Neural cell (in vitro differentiated cells): ENCODE results near the gene DAW1.

Experiments
- CTCF ChIP-seq: fragments of 450-650 bp; IDR thresholded peaks from 2 replicates; pipeline ENCODE4 v1.5.1; 2014; ENCODE audit warnings: antibody characterized with exemption, mild to moderate bottlenecking, moderate library complexity; ENCODE audit not compliant: poor library complexity, severe bottlenecking
- EP300 ChIP-seq: fragments of 450-650 bp; conservative IDR thresholded peaks from 2 replicates; pipeline ENCODE4 v1.6.1; 2014; ENCODE audit warnings: antibody characterized with exemption, mild to moderate bottlenecking, moderate library complexity; ENCODE audit not compliant: poor library complexity, severe bottlenecking
- EZH2 ChIP-seq: fragments of 200-600, 300-800 bp; shearing (Covaris generic), sonication (generic); IDR thresholded peaks from 2 replicates; pipeline ENCODE4 v1.6.1; 2014; ENCODE audit warnings: antibody characterized with exemption, low read length, borderline replicate concordance, mild to moderate bottlenecking; ENCODE audit not compliant: insufficient read depth, poor library complexity, severe bottlenecking
- MXI1 ChIP-seq: fragments of 450-650 bp; conservative IDR thresholded peaks from 2 replicates; pipeline ENCODE4 v1.6.1; 2014; ENCODE audit warnings: antibody characterized with exemption, mild to moderate bottlenecking; ENCODE audit not compliant: poor library complexity, severe bottlenecking
- POLR2AphosphoS5 ChIP-seq: IDR thresholded peaks from 2 replicates; pipeline ENCODE4 v1.6.1; 2012
- RAD21 ChIP-seq: fragments of 450-650 bp; conservative IDR thresholded peaks from 2 replicates; pipeline ENCODE4 v1.6.1; 2014; ENCODE audit warnings: antibody characterized with exemption, mild to moderate bottlenecking, moderate library complexity
- REST ChIP-seq: IDR thresholded peaks from 2 replicates; pipeline ENCODE4 v1.6.1; 2012; ENCODE audit warnings: borderline replicate concordance
- TAF1 ChIP-seq: IDR thresholded peaks from 2 replicates; pipeline ENCODE4 v1.6.1; 2012; ENCODE audit warnings: low read depth

- TF ChIP-seq CTCF (no peak), EZH2 (no peak), POLR2AphosphoS5 (no peak), REST (no peak), EP300 (no peak), RAD21 (no peak), TAF1 (no peak), MXI1 (no peak)
These were observed 31.9 kb downstream of the DAW1 start for GRCh38 chr2:227903381-227903780.
